Heart right ventricle (tissue), 16 donors: ENCODE data around the gene ULK4. TPM values are rescaled to one million over a fixed set of nuclear protein-coding genes. Genes with fewer than 3 reads are reported as not detected.
"Not testable (repeated sequence)": the region's sequence is repeated elsewhere in the genome, so short reads cannot be mapped to it uniquely, and the experiment has no call there.

Source experiments
- ATAC-seq, 8 donors: fragments of 200-7000 bp; cut with Tn5 transposase; one replicate each; pipeline ENCODE4 v1.9.1; 2020; ENCODE audit warnings: mild to moderate bottlenecking in 8 of 8, moderate library complexity in 8 of 8, moderate number of reproducible peaks in 1 of 8
- DNase-seq, 2 donors: peaks; one replicate each; pipeline ENCODE4 v3.0.0-alpha.2; 2020
- H3K27ac ChIP-seq, 10 donors: fragments of 200-600 bp; sonication (generic) in 2 of 10; one replicate each; pipeline versions ENCODE4 v1.5.0 to v1.8.0; 2020 to 2022; ENCODE audit warnings: mild to moderate bottlenecking in 3 of 10
- H3K27me3 ChIP-seq, 7 donors: fragments of 200-600 bp; one replicate each; pipeline ENCODE4 v1.8.0; 2021 to 2022; ENCODE audit warnings: mild to moderate bottlenecking in 2 of 7
- H3K36me3 ChIP-seq, 9 donors: fragments of 200-600 bp; sonication (generic) in 1 of 9; one replicate each; pipeline versions ENCODE4 v1.5.0 to v1.8.0; 2020 to 2022; ENCODE audit warnings: mild to moderate bottlenecking in 2 of 9
- H3K4me1 ChIP-seq, 9 donors: fragments of 200-600 bp; sonication (generic) in 1 of 9; one replicate each; pipeline versions ENCODE4 v1.5.0 to v1.8.0; 2020 to 2022; ENCODE audit warnings: mild to moderate bottlenecking in 4 of 9
- H3K4me3 ChIP-seq, 10 donors: fragments of 200-600 bp; sonication (generic) in 2 of 10; one replicate each; pipeline versions ENCODE4 v1.5.0 to v1.8.0; 2020 to 2022; ENCODE audit warnings: mild to moderate bottlenecking in 7 of 10, moderate library complexity in 2 of 10
- H3K9me3 ChIP-seq, 11 donors: fragments of 200-600 bp in 10 of 11; sonication (generic) in 2 of 11; one replicate each; pipeline versions ENCODE4 v1.5.0 to v1.8.0; 2013 to 2022; ENCODE audit warnings: mild to moderate bottlenecking in 2 of 11, control low read depth in 1 of 11, moderate library complexity in 1 of 11
- CTCF ChIP-seq, 9 donors: fragments of 200-600 bp; sonication (generic) in 2 of 9; IDR thresholded peaks; one replicate each; pipeline versions ENCODE4 v1.5.0 to v1.8.0; 2021 to 2022; ENCODE audit warnings: antibody characterized with exemption in 9 of 9, mild to moderate bottlenecking in 5 of 9, moderate library complexity in 1 of 9
- WGBS, 2 donors: extraction: QIAGEN DNeasy Blood & Tissue Kit; methylation state at CpG; one replicate each; pipeline ENCODE4 v1.1.7; 2013; ENCODE audit warnings: inconsistent platforms in 1 of 2; 5-methylcytosine and 5-hydroxymethylcytosine counted together
- intact Hi-C, 10 donors: fragments of 100-400 bp; cut with DNase I; formaldehyde crosslinking; loops; one replicate each; pipeline versions ENCODE4 v1.11.1 to v1.14.2; 2022
- polyA plus RNA-seq, 2 donors: library from polyadenylated mRNA; stranded (reverse); fragments of 200-250 nt; gene quantifications; one replicate each; pipeline ENCODE4 v1.2.3, GENCODE V29; 2013
- total RNA-seq, 10 donors: library from RNA; stranded (reverse); fragmentation: NEBNext Ultra II Directional in 3 of 10; extraction: Animal tissue kit (Norgen Biotek cat#: 25700) in 3 of 10; gene quantifications; one replicate each; pipeline versions ENCODE4 v1.2.1 to v1.2.4, GENCODE V29; 2021 to 2023
- donor health status: Arrhythmogenic right ventricular cardiomyopathy.
- donor health status: ischemic (EF 13 %, LVEDD 7.1; RV severe dilation, severe dysfunction).
- donor health status: healthy with polysubstance abuse.
- donor health status: DM: no; HTN: yes; CAD: no.
- donor health status: DM: no; HTN: no; CAD: no.
- donor health status: ischemic (EF 25% LVEDD 6.9; RV normal size, moderate dysfunction).
- donor health status: ischemic (EF 25% LVEDD 5.7; RV mildly dilated, moderate dysfunction).
- donor health status: healthy.
- donor health status: DM: yes; HTN: yes; CAD: no.
- donor health status: Ischemic cardiomyopathy.
- donor health status: ischemic (EF 35%, LVEDD 5.7; RV mildly dilated, moderate dysfunction).
- donor health status: nonischemic (EF 11% LVEDD 7.7; RV severe dilation, severe dysfunction).
- donor health status: DM: yes; HTN: yes; CAD: no.
- donor health status: PGD.
- donor health status: ischemic (EF 29% LVEDD 5.4; RV normal size, mild dysfunction).
- donor health status: nonischemic (EF 23%, LVEDD 6.1; RV moderate dilation, normal function).

The ULK4 gene
- total and polyA plus RNA-seq, 12 donors: 1.4 to 11.4 (median 2.6) TPM

DNA sequence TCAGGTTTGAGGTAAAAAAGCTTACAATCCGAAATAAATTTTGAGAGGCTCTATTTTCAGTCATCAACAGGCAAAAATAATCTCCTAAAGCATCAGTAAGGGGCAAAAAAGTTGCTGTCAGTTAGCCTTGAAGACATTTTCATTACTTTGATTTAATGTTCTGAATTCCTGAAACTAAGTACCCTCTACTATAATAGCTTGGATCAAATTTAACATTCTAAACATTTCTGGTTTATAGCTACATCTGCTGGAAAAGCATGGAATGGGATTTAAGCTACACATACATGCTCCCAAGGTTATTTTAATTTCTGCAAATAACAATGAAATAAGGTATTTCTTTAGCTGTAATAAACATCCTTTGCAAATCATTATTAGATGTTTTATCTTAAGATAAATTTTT lies 245.4 kb downstream of the ULK4 start:
- 85 to 91% methylated on average over 1 of the region's 1 CpG for WGBS, 2 donors

DNA sequence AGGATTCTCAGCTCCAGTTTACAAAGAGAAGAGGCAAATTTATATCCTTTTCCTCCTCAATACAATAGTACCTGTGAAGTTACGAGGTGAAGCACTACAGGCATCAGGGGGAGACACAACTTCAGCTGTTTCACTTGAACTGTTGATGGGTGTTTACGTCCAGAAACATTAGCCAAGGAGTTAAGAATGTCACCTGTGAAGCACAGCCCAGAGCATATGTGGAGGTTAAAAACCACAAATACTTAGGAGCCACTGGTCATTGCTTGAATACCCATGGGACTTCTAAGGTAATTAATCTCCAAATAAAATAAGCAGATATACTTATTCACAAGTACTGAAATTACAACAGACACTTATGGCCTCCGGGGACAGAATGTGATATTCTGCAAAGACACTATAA lies 246.5 kb downstream of the ULK4 start:
- Histone ChIP-seq H3K4me3 (no peak overlapping the region), H3K4me1 (peaks cover 0 to 12% (median 0%) of the 10 kb centered on the region in 9 donors), H3K9me3 (no peaks in the 10 kb centered on the region), H3K27me3 (no peaks in the 10 kb centered on the region), H3K36me3 (no peaks in the 10 kb centered on the region), H3K27ac (no peak overlapping the region)
- intact Hi-C loops: loop anchor here in 5 of 10 donors (5.0 to 10.0 kb wide), 2 partner anchors 1131 to 1133 kb away; no protein-coding TSS in a partner anchor
- no peak for DNase-seq
- WGBS, 2 donors: 84 to 86% methylated on average over 3 of the region's 3 CpGs
- TF ChIP-seq CTCF (IDR thresholded peaks at IDR 0.05): no peak
- no peak for ATAC-seq

More for the DNA sequence above, 245.4 kb downstream of the ULK4 start:
- Histone ChIP-seq H3K4me1 (peaks cover 0 to 8% (median 0%) of the 10 kb centered on the region in 9 donors), H3K4me3 (no peak overlapping the region), H3K36me3 (no peaks in the 10 kb centered on the region), H3K9me3 (no peaks in the 10 kb centered on the region), H3K27ac (no peak overlapping the region), H3K27me3 (no peaks in the 10 kb centered on the region)
- intact Hi-C loops: loop anchor here in 5 of 10 donors (5.0 to 10.0 kb wide), 2 partner anchors 1132 to 1134 kb away; no protein-coding TSS in a partner anchor
- DNase-seq (no peak), ATAC-seq (no peak)
- TF ChIP-seq CTCF (IDR thresholded peaks at IDR 0.05): peak in 7 of 9 donors; percentile 28 to 50 (median 41)

DNA sequence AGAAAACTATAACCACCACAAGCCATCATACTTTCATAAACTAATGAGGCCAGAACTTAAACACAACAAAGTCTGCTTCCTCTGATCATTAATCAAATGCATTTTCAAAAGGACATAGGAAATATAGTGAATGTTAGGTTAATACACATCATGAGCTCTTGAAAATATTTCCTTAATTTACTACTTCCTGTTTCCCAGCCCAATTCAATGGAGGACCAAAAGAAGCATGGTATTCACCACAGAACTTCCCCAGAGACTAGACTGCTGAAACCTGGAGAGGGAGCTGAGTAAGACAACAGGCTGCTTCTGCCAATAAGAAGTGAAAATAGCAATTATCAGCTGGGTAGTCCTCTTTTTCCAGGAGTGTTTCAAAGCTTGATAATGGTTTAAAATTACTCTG lies 250.3 kb downstream of the ULK4 start:
- H3K4me1 ChIP-seq: peaks cover 0 to 12% (median 0%) of the 10 kb centered on the region in 9 donors
- H3K9me3 ChIP-seq: no peaks in the 10 kb centered on the region
- no peak overlapping the region for H3K27ac ChIP-seq
- ATAC-seq (no peak), DNase-seq (no peak)
- intact Hi-C loops: loop anchor here in 2 of 10 donors (5.0 to 10.0 kb wide), 2 partner anchors 1127 to 1139 kb away; no protein-coding TSS in a partner anchor
- TF ChIP-seq CTCF (IDR thresholded peaks at IDR 0.05): no peak
- H3K27me3 ChIP-seq: no peaks in the 10 kb centered on the region
- H3K4me3 ChIP-seq: no peak overlapping the region
- no peaks in the 10 kb centered on the region for H3K36me3 ChIP-seq

GRCh38 chr3:41710646-41711388 lies 251.1 kb downstream of the ULK4 start:
- DNase-seq (no peak), ATAC-seq (no peak)
- Histone ChIP-seq H3K4me1 (peaks cover 0 to 12% (median 0%) of the 10 kb centered on the region in 9 donors), H3K36me3 (no peaks in the 10 kb centered on the region), H3K4me3 (no peak overlapping the region), H3K9me3 (no peaks in the 10 kb centered on the region), H3K27me3 (no peaks in the 10 kb centered on the region), H3K27ac (no peak overlapping the region)
- 91 to 92% methylated on average over 8 of the region's 8 CpGs for WGBS, 2 donors
- intact Hi-C loops: loop anchor here in 2 of 10 donors (5.0 to 10.0 kb wide), 2 partner anchors 1126 to 1139 kb away; no protein-coding TSS in a partner anchor
- TF ChIP-seq CTCF (IDR thresholded peaks at IDR 0.05): no peak

- H3K36me3 ChIP-seq, H3K27me3 ChIP-seq, H3K4me3 ChIP-seq, ATAC-seq, H3K27ac ChIP-seq, DNase-seq, H3K9me3 ChIP-seq: not testable (repeated sequence)
- H3K4me1 ChIP-seq: peaks cover 0 to 12% (median 0%) of the 10 kb centered on the region in 9 donors
- 98% methylated on average over 8 of the region's 8 CpGs for WGBS, 2 donors
- intact Hi-C loops: loop anchor here in 1 of 10 donors (10.0 kb wide), 1 partner anchor 1124 kb away; no protein-coding TSS in a partner anchor
Observed at GRCh38 chr3:41709213-41709612, 252.7 kb downstream of the ULK4 start.
